ENCODE measurements around the gene NCK2.

The NCK2 gene

DNA sequence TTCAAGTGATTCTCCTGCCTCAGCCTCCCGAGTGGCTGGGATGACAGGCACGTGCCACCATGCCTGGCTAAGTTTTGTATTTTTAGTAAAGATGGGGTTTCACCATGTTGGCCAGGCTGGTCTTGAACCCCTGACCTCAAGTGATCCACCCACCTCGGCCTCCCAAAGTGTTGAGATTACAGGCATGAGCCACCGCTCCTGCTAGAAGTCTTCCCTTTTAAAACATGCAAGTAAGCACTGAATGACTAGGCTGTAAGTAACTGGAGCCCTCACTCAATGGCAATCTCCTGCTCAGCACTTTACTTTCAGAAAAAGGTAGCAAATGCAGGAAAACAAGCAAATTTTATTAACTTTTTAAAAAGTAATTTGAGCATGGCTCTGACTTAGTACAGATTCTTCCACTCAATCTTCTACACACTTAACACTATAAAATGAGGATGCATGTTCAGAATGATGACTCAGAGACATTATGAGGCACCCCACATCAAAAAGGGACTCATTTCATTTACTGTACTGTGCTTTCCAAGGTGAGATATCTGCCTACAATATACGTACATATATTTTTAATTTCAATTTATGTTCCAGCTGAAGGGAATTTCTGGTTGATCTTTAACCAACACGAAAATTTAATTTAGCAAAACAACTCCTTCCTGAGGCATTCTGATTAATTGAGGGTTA is 6.6 kb upstream of the NCK2 start:
- Histone ChIP-seq H3K4me1 (peaks cover 0 to 10% (median 0%) of the 10 kb centered on the region in 4 donors), H3K9me3 (no peaks in the 10 kb centered on the region), H3K4me3 (no peak overlapping the region), H3K36me3 (no peaks in the 10 kb centered on the region), H3K27ac (no peak overlapping the region), H3K27me3 (no peaks in the 10 kb centered on the region)
- TF ChIP-seq, protein P1, sequence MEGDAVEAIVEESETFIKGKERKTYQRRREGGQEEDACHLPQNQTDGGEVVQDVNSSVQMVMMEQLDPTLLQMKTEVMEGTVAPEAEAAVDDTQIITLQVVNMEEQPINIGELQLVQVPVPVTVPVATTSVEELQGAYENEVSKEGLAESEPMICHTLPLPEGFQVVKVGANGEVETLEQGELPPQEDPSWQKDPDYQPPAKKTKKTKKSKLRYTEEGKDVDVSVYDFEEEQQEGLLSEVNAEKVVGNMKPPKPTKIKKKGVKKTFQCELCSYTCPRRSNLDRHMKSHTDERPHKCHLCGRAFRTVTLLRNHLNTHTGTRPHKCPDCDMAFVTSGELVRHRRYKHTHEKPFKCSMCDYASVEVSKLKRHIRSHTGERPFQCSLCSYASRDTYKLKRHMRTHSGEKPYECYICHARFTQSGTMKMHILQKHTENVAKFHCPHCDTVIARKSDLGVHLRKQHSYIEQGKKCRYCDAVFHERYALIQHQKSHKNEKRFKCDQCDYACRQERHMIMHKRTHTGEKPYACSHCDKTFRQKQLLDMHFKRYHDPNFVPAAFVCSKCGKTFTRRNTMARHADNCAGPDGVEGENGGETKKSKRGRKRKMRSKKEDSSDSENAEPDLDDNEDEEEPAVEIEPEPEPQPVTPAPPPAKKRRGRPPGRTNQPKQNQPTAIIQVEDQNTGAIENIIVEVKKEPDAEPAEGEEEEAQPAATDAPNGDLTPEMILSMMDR (IDR thresholded peaks at IDR 0.05): no peak
- DNase-seq: no peak
- intact Hi-C loops (cut with DNase I; ENCODE audit: low total_unique reads): no loop called here

DNA sequence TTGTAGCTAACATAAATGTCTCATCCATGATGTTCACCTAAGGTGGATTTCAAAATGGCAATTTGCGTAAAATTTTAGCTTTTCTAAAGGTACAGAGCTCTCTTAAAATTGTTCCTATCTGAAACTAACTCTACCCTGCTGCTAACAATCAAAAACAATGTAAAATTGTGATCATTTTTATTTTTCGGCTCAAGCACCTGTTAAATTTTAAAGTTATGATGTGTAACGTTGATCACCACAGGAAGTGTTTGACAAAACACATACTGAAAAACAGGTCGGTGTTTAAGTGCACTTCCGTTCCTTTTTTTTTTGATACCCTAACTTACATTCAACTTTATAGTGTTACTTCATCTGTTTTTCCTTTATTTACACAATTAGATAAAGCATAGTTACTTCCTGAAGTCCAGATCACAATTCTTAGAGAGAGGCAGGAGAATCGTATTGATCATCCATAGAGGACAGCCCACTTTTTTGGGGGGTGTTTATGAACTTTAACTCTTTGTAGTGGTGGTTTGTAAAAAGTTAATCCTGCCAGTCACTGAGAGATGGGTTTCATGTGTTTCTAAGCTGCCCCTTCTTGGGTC is 6.0 kb upstream of the NCK2 start:
- TF ChIP-seq, protein P1 (IDR thresholded peaks at IDR 0.05): no peak
- no peaks in the 10 kb centered on the region for H3K9me3 ChIP-seq
- peaks cover 0 to 10% (median 2%) of the 10 kb centered on the region in 4 donors for H3K4me1 ChIP-seq
- intact Hi-C loops (cut with DNase I; ENCODE audit: low total_unique reads): no loop called here
- no peaks in the 10 kb centered on the region for H3K36me3 ChIP-seq
- no peak for DNase-seq
- no peaks in the 10 kb centered on the region for H3K27me3 ChIP-seq
- H3K27ac ChIP-seq: no peak overlapping the region
- no peak overlapping the region for H3K4me3 ChIP-seq

GRCh38 chr2:105739426-105739825 is 5.3 kb upstream of the NCK2 start:
- intact Hi-C loops (cut with DNase I; ENCODE audit: low total_unique reads): no loop called here
- DNase-seq: no peak
- Histone ChIP-seq H3K27ac (no peak overlapping the region), H3K9me3 (no peaks in the 10 kb centered on the region), H3K36me3 (no peaks in the 10 kb centered on the region), H3K4me3 (no peak overlapping the region), H3K27me3 (no peaks in the 10 kb centered on the region), H3K4me1 (peaks cover 0 to 14% (median 5%) of the 10 kb centered on the region in 4 donors)
- TF ChIP-seq, protein P1 (IDR thresholded peaks at IDR 0.05): no peak

DNA sequence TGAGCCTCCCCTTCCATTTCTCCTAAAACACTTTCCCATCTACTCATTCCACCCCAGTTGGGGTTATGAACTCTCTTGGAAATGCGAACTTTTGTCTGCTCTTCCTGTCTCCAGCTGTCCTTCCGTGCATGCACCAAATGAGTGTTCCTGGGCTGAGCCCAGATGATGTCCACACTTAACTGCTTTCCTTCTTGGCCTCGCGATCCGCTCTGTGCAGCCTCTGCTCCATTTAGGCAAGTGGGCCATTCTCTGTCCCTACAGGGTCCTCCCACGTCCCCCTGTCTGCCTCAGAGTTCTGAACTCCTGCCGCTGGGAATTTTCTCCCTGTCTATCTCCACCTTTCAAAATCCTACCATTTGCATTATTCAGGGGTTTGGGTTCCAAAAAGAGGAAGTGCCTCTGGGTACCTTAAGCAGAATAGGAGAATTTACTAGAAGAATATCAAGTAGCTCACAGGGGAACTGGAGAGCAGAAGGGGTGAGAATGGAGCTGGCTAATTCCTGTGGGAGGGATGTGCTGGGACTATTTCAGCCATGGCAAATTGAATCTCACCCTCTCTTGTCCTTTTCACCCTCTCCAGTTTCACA is 4.7 kb upstream of the NCK2 start:
- TF ChIP-seq, protein P1 (IDR thresholded peaks at IDR 0.05): no peak
- H3K36me3 ChIP-seq: no peaks in the 10 kb centered on the region

DNA sequence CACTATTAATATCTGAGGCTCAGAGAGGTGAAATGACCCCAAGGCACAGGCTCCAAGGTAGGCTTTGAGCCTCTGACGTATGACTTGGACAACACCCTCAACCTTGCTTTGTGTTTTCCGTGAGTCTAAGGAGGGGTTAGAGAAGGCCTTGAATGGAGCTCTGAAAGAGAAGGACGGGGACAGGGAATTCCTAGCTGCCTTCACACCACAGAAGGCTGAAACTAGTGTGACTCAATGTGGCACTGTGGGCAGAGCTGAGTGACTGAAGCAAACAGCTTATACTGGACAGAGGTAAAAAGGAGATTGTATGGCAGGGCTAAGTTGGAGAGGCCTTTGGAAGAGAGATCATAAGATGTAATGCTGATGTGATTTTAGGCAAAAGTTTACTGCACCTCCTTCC is 3.5 kb upstream of the NCK2 start:
- Histone ChIP-seq H3K27ac (no peak overlapping the region), H3K9me3 (no peaks in the 10 kb centered on the region), H3K27me3 (no peaks in the 10 kb centered on the region), H3K4me3 (no peak overlapping the region), H3K4me1 (peaks cover 0 to 12% (median 7%) of the 10 kb centered on the region in 4 donors), H3K36me3 (no peaks in the 10 kb centered on the region)
- intact Hi-C loops (cut with DNase I; ENCODE audit: low total_unique reads): loop anchor here (10.0 kb wide), 1 partner anchor 136 kb away; no protein-coding TSS in a partner anchor
- TF ChIP-seq, protein P1 (IDR thresholded peaks at IDR 0.05): no peak
- DNase-seq: no peak

More for the DNA sequence above, 4.7 kb upstream of the NCK2 start:
- Histone ChIP-seq H3K9me3 (no peaks in the 10 kb centered on the region), H3K27ac (no peak overlapping the region), H3K4me3 (no peak overlapping the region), H3K4me1 (peaks cover 0 to 9% (median 4%) of the 10 kb centered on the region in 4 donors), H3K27me3 (no peaks in the 10 kb centered on the region)
- no peak for DNase-seq
- intact Hi-C loops (cut with DNase I; ENCODE audit: low total_unique reads): loop anchor here (10.0 kb wide), 1 partner anchor 135 kb away; no protein-coding TSS in a partner anchor

Measured in tibial artery (tissue), 4 donors.